HL-60 (cell line): ENCODE results near the gene MPG.

ENCODE experiments used
- DNase-seq, 2 experiments: peaks; one replicate each; pipeline ENCODE4 v3.0.0-alpha.2; 2010 to 2020; ENCODE audit warnings: low read depth in 1 of 2, low spot score in 1 of 2
- H3K27ac ChIP-seq: fragments of 250-450 bp; sonication (Bioruptor Pico); replicated peaks from 2 replicates; pipeline ENCODE4 v1.5.1; 2020; ENCODE audit warnings: mild to moderate bottlenecking, moderate library complexity
- H3K27me3 ChIP-seq: fragments of 250-450 bp; sonication (Bioruptor Pico); 2 replicates; pipeline ENCODE4 v1.5.1; 2021; ENCODE audit warnings: mild to moderate bottlenecking, moderate library complexity; ENCODE audit not compliant: insufficient read depth, poor library complexity, severe bottlenecking
- H3K4me3 ChIP-seq: replicated peaks from 2 replicates; pipeline ENCODE4 v1.5.1; 2011; ENCODE audit warnings: mild to moderate bottlenecking, control low read depth, low read length; ENCODE audit not compliant: insufficient read depth
- GABPA ChIP-seq: IDR thresholded peaks from 2 replicates; pipeline ENCODE4 v1.6.1; 2012; ENCODE audit warnings: low read depth
- POLR2AphosphoS5 ChIP-seq: IDR thresholded peaks from 2 replicates; pipeline ENCODE4 v1.6.1; 2012; ENCODE audit warnings: low read depth
- SPI1 ChIP-seq: IDR thresholded peaks from 2 replicates; pipeline ENCODE4 v1.6.1; 2012; ENCODE audit warnings: low read depth, mild to moderate bottlenecking, borderline replicate concordance
- TF ChIP-seq, protein P1 (sequence below): IDR thresholded peaks from one replicate; pipeline ENCODE4 v1.5.1; 2011; ENCODE audit warnings: low read length, control low read depth, inconsistent platforms; ENCODE audit not compliant: insufficient read depth
- TF ChIP-seq, protein P2 (sequence below): IDR thresholded peaks from 2 replicates; pipeline ENCODE4 v1.6.1; 2012; ENCODE audit warnings: low read depth; ENCODE audit not compliant: insufficient replicate concordance

The MPG gene

DNA sequence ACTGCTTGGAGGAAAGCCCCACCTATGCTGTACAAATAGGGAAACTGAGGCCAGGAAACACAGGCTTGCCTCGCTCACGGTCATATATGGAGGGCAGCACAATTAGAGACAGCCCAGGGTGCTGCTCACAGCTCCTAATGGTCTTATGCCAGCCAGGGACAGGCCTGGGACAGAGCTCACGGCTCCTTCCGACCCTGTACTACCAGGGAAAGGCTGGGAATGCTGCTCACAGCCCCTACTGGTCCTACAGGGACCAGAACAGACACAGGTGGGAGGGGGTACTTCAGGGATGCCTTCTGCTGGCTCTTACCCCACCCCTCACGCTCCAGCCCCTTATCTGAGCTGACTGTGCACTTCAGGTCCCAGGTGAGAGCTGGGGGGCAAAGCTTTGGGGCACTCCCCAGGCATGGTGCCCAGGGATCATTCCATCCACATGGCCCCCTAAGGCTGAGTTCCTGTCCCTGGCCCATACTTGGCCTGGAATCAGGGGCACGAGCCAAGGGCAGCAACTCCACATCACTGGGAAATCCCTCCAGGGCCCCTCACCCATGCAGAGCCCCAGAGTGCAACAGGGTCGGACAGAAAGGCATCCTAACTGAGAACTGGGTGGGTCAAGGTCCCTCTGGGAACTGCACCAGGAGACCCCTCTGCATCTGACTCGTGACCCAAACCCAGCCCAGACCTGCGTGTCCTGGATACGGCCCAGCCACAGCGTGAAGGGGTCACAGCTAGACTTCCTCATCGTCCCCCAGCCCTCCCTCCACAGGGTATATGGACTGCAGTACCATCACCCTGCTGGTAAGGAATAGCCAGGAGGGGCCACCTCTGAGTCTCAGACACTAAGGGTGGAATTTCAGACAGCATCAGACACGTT is 11.5 kb upstream of the MPG start:
- TF ChIP-seq, protein P1, sequence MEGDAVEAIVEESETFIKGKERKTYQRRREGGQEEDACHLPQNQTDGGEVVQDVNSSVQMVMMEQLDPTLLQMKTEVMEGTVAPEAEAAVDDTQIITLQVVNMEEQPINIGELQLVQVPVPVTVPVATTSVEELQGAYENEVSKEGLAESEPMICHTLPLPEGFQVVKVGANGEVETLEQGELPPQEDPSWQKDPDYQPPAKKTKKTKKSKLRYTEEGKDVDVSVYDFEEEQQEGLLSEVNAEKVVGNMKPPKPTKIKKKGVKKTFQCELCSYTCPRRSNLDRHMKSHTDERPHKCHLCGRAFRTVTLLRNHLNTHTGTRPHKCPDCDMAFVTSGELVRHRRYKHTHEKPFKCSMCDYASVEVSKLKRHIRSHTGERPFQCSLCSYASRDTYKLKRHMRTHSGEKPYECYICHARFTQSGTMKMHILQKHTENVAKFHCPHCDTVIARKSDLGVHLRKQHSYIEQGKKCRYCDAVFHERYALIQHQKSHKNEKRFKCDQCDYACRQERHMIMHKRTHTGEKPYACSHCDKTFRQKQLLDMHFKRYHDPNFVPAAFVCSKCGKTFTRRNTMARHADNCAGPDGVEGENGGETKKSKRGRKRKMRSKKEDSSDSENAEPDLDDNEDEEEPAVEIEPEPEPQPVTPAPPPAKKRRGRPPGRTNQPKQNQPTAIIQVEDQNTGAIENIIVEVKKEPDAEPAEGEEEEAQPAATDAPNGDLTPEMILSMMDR = no peak
- no peak overlapping the region for H3K4me3 ChIP-seq
- DNase-seq = no peak
- H3K27ac ChIP-seq = no peak overlapping the region
- peaks cover 7% of the 10 kb centered on the region for H3K27me3 ChIP-seq

DNA sequence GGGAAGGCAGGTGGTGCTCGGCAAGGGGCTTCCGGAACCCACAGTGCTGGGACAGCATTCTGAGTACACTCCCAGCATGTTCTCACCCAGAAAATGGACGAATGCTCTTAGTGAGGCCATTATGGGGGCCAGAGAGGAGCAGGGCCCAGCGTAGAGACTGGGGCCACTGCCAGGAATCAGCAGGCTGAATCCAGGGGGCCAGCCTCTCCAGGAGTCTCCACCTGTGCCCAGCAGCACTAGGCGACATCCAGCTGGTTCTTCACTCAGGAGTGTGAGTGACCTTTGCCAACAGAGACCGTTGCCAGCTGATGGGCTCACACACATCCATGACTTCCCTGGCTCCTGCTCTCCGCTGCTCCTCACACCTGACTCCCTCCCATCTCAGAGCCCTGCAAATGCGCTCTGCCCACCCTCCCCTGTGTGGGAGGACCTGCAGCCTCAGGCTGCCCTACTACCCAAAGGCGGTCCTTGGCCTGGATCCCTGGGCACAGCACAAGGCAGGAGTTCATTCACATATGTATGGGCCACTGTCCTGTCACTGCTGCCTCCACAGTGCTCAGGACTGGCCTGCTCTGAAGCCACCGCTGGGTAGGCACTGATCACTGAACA is 10.7 kb upstream of the MPG start:
- H3K27ac ChIP-seq = no peak overlapping the region
- H3K27me3 ChIP-seq = peaks cover 12% of the 10 kb centered on the region
- TF ChIP-seq SPI1 = no peak
- TF ChIP-seq, protein P1 = no peak
- no peak for TF ChIP-seq POLR2AphosphoS5
- no peak for TF ChIP-seq GABPA
- TF ChIP-seq, protein P2, sequence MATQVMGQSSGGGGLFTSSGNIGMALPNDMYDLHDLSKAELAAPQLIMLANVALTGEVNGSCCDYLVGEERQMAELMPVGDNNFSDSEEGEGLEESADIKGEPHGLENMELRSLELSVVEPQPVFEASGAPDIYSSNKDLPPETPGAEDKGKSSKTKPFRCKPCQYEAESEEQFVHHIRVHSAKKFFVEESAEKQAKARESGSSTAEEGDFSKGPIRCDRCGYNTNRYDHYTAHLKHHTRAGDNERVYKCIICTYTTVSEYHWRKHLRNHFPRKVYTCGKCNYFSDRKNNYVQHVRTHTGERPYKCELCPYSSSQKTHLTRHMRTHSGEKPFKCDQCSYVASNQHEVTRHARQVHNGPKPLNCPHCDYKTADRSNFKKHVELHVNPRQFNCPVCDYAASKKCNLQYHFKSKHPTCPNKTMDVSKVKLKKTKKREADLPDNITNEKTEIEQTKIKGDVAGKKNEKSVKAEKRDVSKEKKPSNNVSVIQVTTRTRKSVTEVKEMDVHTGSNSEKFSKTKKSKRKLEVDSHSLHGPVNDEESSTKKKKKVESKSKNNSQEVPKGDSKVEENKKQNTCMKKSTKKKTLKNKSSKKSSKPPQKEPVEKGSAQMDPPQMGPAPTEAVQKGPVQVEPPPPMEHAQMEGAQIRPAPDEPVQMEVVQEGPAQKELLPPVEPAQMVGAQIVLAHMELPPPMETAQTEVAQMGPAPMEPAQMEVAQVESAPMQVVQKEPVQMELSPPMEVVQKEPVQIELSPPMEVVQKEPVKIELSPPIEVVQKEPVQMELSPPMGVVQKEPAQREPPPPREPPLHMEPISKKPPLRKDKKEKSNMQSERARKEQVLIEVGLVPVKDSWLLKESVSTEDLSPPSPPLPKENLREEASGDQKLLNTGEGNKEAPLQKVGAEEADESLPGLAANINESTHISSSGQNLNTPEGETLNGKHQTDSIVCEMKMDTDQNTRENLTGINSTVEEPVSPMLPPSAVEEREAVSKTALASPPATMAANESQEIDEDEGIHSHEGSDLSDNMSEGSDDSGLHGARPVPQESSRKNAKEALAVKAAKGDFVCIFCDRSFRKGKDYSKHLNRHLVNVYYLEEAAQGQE = no peak
- DNase-seq = no peak
- H3K4me3 ChIP-seq = no peak overlapping the region

DNA sequence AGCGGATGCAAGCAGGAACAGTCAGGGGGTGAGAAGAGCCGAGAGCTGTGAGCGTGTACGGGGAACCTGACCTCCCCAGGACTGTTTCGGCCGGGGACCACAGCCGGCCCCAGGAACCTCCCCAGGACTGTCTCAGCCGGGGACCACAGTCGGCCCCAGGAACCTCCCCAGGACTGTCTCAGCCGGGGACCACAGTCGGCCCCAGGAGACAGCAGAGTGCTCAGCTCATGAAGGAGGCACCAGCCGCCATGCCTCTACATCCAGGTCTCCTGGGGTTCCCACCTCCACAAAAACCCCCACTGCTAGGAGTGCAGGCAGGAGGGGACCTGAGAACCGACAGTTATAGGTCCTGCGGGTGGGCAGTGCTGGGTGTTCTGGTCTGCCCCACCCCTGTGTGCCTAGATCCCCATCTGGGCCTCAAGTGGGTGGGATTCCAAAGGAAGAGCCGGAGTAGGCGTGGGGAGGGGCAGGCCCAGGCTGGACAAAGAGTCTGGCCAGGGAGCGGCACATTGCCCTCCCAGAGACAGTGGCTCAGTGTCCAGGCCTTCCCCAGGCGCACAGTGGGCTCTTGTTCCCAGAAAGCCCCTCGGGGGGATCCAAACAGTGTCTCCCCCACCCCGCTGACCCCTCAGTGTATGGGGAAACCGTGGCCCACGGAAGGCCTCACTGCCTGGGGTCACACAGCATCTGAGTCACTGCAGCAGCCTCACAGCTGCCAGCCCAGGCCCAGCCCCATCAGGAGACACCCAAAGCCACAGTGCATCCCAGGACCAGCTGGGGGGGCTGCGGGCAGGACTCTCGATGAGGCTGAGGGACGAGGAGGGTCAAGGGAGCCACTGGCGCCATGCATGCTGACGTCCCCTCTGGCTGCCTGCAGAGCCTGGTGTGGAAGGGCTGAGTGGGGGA is 9.9 kb upstream of the MPG start:
- no peak overlapping the region for H3K4me3 ChIP-seq
- H3K27ac ChIP-seq = no peak overlapping the region
- no peak for DNase-seq
- peaks cover 18% of the 10 kb centered on the region for H3K27me3 ChIP-seq
- TF ChIP-seq, protein P2 = no peak
- TF ChIP-seq SPI1 (no peak), POLR2AphosphoS5 (no peak)

DNA sequence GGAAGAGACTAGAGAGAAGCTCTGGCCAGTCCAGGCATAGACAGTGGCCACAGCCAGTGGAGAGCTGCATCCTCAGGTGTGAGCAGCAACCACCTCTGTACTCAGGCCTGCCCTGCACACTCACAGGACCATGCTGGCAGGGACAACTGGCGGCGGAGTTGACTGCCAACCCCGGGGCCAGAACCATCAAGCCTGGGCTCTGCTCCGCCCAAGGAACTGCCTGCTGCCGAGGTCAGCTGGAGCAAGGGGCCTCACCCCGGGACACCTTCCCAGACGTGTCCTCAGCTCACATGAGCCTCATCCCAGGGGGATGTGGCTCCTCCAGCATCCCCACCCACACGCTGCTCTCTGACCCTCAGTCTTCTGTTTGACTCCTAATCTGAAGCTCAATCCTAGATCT is 8.8 kb upstream of the MPG start:
- no peak for DNase-seq
- no peak for TF ChIP-seq POLR2AphosphoS5
- no peak for TF ChIP-seq GABPA
- TF ChIP-seq, protein P2 = no peak
- no peak for TF ChIP-seq SPI1
- TF ChIP-seq, protein P1 = no peak
- H3K4me3 ChIP-seq = no peak overlapping the region
- H3K27me3 ChIP-seq = peaks cover 20% of the 10 kb centered on the region
- H3K27ac ChIP-seq = no peak overlapping the region
